ENCODE results near the gene PTPRG.

Gene PTPRG

GRCh38 chr3:61826161-61826560 is 264.8 kb downstream of the PTPRG start:
- DNase-seq (ENCODE audit: low read depth in 2 of 2) = no peak

DNA sequence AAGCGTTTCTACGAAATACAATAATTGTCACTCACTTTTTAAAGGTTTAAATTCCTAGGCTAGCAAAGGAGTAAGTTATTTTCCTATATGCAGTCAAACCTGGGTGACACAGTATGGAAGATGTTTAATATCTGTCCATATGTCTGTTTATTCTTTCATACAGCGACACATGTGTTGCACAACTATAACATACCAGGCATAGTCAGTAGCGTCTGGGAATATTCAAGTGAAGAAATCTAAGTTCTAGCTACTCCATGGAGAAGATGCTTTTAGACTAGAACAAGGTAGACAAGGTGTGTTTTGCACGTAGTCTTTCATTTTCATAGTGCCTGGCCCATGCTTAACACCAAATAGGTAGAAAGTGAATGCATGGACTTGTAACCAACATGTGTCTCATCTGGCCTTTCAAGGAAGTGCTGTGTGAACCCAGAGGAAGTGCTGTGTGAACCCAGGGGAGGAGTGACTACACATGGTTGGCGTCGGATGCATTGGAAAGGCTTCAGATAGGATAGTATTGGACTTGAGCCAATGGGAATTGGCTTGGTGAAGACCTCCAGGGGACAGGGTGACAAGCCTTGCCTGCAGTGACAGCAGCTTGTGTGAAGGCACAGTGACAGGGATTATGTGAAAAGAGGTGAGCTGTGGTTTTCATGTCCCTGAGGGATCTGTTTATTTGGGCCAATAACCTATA is 267.0 kb downstream of the PTPRG start:
- no peak for DNase-seq (ENCODE audit: low read depth in 2 of 2)

DNA sequence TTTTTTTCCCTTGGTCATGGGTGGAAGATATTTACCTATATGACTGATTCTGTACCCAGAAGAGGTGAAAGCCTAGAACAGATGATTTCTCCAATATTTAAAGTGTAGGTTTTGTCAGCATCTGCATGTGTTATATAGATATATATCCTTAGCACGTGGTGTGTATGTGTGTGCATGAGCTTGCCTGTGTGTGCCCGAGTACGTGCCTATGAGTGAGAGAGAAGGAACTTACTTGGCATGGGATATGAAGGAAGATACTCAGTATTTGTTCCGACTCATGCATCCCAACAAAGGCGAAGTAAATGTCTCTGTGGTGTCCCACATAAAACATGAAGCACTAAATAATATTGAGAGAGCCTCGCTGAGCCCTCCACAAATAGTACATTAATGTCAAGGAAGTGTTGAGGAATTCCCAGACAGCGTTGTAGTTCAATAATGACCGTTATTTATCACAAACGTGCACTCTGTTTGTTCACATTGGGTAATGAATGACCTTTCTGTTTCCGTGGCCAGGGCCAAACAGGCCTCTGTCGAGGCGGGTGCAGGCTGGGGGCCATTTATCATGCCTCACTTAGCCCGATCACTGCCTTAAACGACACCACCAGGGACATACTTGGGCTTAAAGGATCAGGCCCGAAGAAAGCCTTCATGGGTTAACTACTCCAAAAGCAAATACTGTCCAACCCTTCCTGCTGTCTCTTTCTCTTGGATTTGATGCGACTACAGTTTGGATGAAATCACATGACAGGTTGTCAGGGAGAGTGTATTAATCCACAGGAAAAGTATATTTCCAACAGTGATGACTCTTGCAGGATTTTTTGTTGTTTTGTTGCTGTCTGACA is 267.7 kb downstream of the PTPRG start:
- DNase-seq (ENCODE audit: low read depth in 2 of 2) = no peak

- DNase-seq (ENCODE audit: low read depth in 2 of 2) = no peak
These were observed 268.5 kb downstream of the PTPRG start for GRCh38 chr3:61829722-61830350.

- DNase-seq (ENCODE audit: low read depth in 2 of 2) = no peak
These were observed 270.6 kb downstream of the PTPRG start for GRCh38 chr3:61831973-61832372.

DNA sequence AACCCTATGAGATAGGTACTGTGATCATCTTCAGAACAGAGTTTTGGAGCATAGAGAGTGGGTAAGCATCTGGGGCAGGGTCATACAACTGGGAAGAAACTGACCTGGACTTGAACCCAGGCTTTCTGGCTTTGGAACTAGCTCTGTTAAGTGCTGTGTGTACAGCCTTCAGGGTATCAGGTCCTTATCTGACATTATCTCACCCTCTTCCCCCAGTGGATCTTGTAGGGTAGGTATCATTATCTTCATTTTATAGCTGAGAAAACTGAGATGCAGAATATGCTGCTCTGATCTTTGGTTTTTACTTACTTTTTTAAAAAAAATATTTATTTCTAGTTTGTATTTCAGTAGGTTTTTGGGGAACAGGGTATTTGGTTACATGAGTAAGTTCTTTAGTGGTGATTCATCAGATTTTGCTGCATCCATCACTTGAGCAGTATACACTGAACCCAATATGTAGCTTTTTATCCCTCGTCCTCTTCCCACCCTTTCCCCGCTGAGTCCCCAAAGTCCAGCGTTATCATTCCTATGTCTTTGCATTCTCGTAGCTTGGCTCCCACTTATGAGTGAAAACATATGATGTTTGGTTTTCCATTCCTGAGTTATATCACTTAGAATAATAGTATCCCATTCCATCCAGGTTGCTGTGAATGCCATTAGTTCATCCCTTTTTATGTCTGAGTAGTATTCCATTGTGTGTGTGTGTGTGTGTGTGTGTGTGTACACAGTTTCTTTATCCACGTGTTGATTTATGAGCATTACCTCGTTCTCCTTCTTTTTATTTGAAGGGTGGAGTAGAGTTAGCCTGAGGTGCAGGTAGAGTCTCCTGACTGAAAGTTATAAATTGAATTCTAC is 271.2 kb downstream of the PTPRG start:
- DNase-seq (ENCODE audit: low read depth in 2 of 2) = no peak

- no peak for DNase-seq (ENCODE audit: low read depth in 2 of 2)
These were observed 277.9 kb downstream of the PTPRG start for GRCh38 chr3:61839256-61839655.

- DNase-seq (ENCODE audit: low read depth in 2 of 2) = no peak
These were observed 279.9 kb downstream of the PTPRG start for GRCh38 chr3:61841111-61841845.

GRCh38 chr3:61841988-61842387 is 280.6 kb downstream of the PTPRG start:
- no peak for DNase-seq (ENCODE audit: low read depth in 2 of 2)

GRCh38 chr3:61844346-61844745 is 283.0 kb downstream of the PTPRG start:
- no peak for DNase-seq (ENCODE audit: low read depth in 2 of 2)

DNA sequence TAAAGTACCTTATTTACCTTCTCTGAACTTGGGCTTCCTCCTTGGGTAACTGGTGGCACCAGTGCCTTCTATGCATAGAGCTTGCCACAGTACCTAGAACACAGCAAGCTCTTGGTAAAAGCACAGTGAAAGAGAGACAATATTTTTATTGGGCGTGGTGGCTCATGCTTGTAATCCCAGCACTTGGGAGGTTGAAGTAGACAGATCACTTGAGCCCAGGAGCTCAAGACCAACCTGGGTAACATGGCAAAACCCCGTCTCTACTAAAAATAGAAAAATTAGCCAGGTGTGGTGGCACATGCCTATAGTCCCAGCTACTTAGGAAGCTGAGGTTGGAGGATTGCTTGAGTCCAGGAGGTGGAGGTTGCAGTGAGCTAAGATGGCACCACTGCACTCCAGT is 285.1 kb downstream of the PTPRG start:
- no peak for DNase-seq (ENCODE audit: low read depth in 2 of 2)

- no peak for DNase-seq (ENCODE audit: low read depth in 2 of 2)
These were observed 286.6 kb downstream of the PTPRG start for GRCh38 chr3:61847784-61848462.

GRCh38 chr3:61848885-61849284 is 287.5 kb downstream of the PTPRG start:
- no peak for DNase-seq (ENCODE audit: low read depth in 2 of 2)

GRCh38 chr3:61853912-61854311 is 292.5 kb downstream of the PTPRG start:
- no peak for DNase-seq (ENCODE audit: low read depth in 2 of 2)

DNA sequence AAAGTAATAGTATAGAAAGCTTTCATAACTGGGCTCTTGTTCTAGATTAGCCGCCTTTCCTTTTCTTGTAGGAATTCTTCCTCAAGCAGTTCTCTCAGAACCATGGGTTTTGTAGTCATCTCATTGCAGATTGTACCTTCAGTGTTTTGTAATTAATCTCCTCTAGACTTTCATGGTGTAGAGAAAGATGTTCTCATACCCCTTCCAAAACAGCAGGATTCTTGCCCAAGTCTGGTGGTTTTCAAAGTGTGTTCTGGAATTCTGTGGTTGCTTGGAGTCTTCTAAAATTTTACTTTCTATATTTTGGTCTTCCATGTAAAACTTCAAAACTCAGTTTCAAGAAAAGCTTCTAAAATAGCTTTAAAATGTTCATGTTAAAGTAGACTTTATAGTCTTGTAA is 293.8 kb downstream of the PTPRG start:
- no peak for DNase-seq (ENCODE audit: low read depth in 2 of 2)

DNA sequence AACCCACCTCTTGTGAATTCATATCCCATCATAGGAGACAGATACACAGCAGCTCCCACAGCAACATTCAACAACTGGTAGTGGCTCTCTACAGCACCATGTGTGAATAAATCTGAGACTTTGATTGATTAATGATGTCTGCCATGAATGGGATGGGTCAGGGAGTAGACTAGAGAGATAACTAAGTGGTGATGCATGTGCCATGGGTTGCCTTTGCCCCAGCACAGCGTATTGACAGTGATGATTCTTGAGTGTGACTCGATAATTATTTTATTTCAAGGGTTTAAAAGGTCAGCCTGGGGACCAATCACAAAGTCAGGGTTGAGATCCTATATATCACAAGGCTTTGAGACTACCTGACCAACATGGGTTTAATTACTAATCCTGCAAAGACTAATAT is 295.9 kb downstream of the PTPRG start:
- no peak for DNase-seq (ENCODE audit: low read depth in 2 of 2)

GRCh38 chr3:61858054-61858453 is 296.7 kb downstream of the PTPRG start:
- no peak for DNase-seq (ENCODE audit: low read depth in 2 of 2)

DNA sequence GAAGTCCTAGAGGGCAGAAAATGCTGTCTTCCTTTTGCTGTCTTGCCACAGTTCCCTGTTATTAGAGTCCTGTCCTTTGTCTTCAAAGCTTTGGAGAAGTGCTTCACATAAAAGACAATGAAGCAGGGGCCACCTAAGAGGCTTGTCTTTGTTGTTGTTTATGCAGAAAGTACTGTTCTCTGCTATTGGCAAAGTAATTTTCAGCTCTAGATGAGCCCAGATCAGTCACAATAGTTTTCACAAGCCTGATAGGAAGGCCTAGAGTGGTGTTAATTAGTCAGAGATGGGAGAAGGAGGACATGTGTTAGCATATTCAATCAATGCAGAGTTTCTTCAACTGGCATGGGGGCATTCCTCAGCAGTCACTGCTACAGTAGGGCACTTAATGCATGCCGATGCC is 300.0 kb downstream of the PTPRG start:
- no peak for DNase-seq (ENCODE audit: low read depth in 2 of 2)

DNA sequence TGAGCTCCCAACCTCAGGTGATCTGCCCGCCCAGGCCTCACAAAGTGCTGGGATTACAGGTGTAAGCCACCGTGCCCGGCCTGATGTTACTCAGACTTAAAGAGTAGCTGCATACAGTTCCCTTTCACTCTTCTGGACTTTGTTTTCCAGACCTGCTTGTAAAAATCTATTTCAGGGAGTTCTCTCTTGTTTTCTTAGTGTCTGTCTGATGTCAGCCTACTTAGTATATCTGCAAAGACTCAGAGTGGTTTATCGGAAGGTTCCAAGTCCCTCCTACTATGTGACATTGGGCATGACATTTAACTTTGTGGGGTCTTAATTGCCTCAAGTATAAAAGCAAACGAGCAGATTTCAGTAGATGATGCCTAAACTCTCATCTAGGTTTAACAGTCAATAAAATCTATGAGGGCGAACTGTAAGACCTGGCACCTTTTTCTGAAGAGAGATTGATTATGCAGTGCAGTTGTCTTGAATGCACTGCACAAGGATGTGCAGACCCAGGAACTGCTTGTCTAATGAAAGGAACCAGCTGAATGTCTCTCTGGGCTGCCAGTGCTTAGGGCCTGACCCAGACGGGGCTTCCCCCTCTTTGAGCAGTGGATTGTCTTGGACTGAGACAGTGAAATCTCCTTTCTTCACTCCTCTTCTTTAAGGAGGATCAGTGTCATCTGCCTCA is 301.4 kb downstream of the PTPRG start:
- no peak for DNase-seq (ENCODE audit: low read depth in 2 of 2)

DNA sequence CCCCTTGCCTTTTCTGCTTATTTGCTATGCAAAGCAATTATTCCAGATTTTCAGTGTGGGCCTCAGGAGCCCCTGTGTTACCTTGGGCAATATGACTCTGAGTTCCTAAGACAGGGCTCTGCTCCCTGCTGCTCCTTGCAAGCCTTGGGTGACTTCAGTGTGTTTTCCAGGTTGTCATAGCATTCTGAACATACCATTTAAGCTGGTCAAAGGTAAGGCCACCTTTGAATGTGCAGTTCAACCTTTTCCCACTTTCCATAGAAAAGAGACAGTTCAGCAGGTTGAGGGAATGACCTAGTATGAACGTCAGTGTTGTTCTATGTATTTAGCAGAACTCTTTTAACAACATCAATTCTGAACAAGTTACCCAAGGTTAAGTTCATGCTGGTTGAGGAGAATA is 302.2 kb downstream of the PTPRG start:
- no peak for DNase-seq (ENCODE audit: low read depth in 2 of 2)
